Right cardiac atrium (tissue), 5 donors: ENCODE measurements around the gene DEPP1. TPM values are rescaled to one million over a fixed set of nuclear protein-coding genes. Genes with fewer than 3 reads are reported as not detected.

Experiments used
- ATAC-seq, 2 donors: fragments of 200-7000 bp; cut with Tn5 transposase; one replicate each; pipeline versions ENCODE4 v1.8.0 to v1.9.1; 2020; ENCODE audit warnings: moderate library complexity in 2 of 2, mild to moderate bottlenecking in 1 of 2
- DNase-seq, 3 donors: peaks; one replicate each; pipeline ENCODE4 v3.0.0-alpha.2; 2020
- H3K27ac ChIP-seq: one replicate; pipeline ENCODE4 v1.5.1; 2013; ENCODE audit warnings: mild to moderate bottlenecking, low read length, control low read depth, moderate library complexity
- H3K27me3 ChIP-seq: one replicate; pipeline ENCODE4 v1.6.1; 2013; ENCODE audit not compliant: control insufficient read depth, insufficient read depth
- H3K4me1 ChIP-seq: one replicate; pipeline ENCODE4 v1.6.1; 2013; ENCODE audit warnings: low read length; ENCODE audit not compliant: control insufficient read depth, insufficient read depth
- H3K4me3 ChIP-seq: one replicate; pipeline ENCODE4 v1.5.1; 2013; ENCODE audit warnings: low read length, control low read depth
- H3K9me3 ChIP-seq: one replicate; pipeline ENCODE4 v1.6.1; 2013; ENCODE audit warnings: low read length; ENCODE audit not compliant: control insufficient read depth
- WGBS: extraction: QIAGEN DNeasy Blood & Tissue Kit; methylation state at CpG from one replicate; pipeline ENCODE4 v1.1.7; 2013; 5-methylcytosine and 5-hydroxymethylcytosine counted together
- intact Hi-C, 4 donors: fragments of 100-400 bp; cut with DNase I; formaldehyde crosslinking; loops; one replicate each; pipeline versions ENCODE4 v1.11.0 to v1.14.0; 2022 to 2023
- polyA plus RNA-seq: library from polyadenylated mRNA; stranded (reverse); fragments of 200-250 nt; gene quantifications from one replicate; pipeline ENCODE4 v1.2.3, GENCODE V29; 2013
- total RNA-seq, 4 donors: library from RNA; stranded (reverse); fragmentation: NEBNext Ultra II Directional; extraction: Animal tissue kit (Norgen Biotek cat#: 25700); gene quantifications; one replicate each; pipeline ENCODE4 v1.2.1, GENCODE V29; 2021
- donor health status: healthy with polysubstance abuse.
- donor health status: DM: no; HTN: yes; CAD: no.
- donor health status: DM: no; HTN: no; CAD: no.
- donor health status: DM: no; HTN: yes; CAD: no; lungs with severe emphysema.
- donor health status: DM: yes; HTN: yes; CAD: no.

DEPP1 gene
- total and polyA plus RNA-seq, 5 donors = 18.8 to 43.8 (median 28.0) TPM

GRCh38 chr10:44935201-44935965, 43.2 kb downstream of the DEPP1 start:
- peaks cover 15% of the 10 kb centered on the region for H3K4me1 ChIP-seq
- intact Hi-C loops = no loop called here

GRCh38 chr10:44934416-44935200, 44.0 kb downstream of the DEPP1 start:
- H3K4me1 ChIP-seq = peaks cover 15% of the 10 kb centered on the region
- ATAC-seq (no peak), DNase-seq (peak in 1 of 3 donors; percentile 47)

More at GRCh38 chr10:44935201-44935965, 43.2 kb downstream of the DEPP1 start:
- H3K4me3 ChIP-seq = no peak overlapping the region
- no peaks in the 10 kb centered on the region for H3K27me3 ChIP-seq
- DNase-seq = peak; percentile 84 to 91 (median 90)
- ATAC-seq = peak; percentile 83 to 86
- peak overlapping the region; percentile 6 for H3K27ac ChIP-seq
- WGBS = 54% methylated on average over 9 of the region's 9 CpGs
- no peaks in the 10 kb centered on the region for H3K9me3 ChIP-seq

GRCh38 chr10:44933451-44934321, 44.9 kb downstream of the DEPP1 start:
- WGBS = 80% methylated on average over 9 of the region's 9 CpGs
- ATAC-seq (no peak), DNase-seq (no peak)
- peaks cover 15% of the 10 kb centered on the region for H3K4me1 ChIP-seq
- intact Hi-C loops = loop anchor here (2.0 to 5.0 kb wide), 2 partner anchors 41 to 44 kb away; partner anchors contain the start of gene DEPP1 (in 1 of the 4)
- H3K27ac ChIP-seq = no peak overlapping the region
- no peaks in the 10 kb centered on the region for H3K27me3 ChIP-seq
- no peaks in the 10 kb centered on the region for H3K9me3 ChIP-seq
- no peak overlapping the region for H3K4me3 ChIP-seq

More at GRCh38 chr10:44934416-44935200, 44.0 kb downstream of the DEPP1 start:
- H3K4me3 ChIP-seq = no peak overlapping the region
- no peaks in the 10 kb centered on the region for H3K27me3 ChIP-seq
- intact Hi-C loops = loop anchor here in 1 of 4 donors (5.0 kb wide), 1 partner anchor 43 kb away; the partner anchor contains the start of gene DEPP1
- H3K9me3 ChIP-seq = no peaks in the 10 kb centered on the region
- WGBS = 66% methylated on average over 18 of the region's 18 CpGs
- H3K27ac ChIP-seq = peak overlapping the region; percentile 6

- WGBS = 43% methylated on average over 10 of the region's 10 CpGs
- Histone ChIP-seq H3K4me1 (peaks cover 15% of the 10 kb centered on the region), H3K4me3 (no peak overlapping the region), H3K9me3 (no peaks in the 10 kb centered on the region), H3K27ac (peak overlapping the region; percentile 10), H3K27me3 (no peaks in the 10 kb centered on the region)
- intact Hi-C loops = loop anchor here (2.0 to 5.0 kb wide), 2 partner anchors 42 to 45 kb away; partner anchors contain the start of gene DEPP1 (in 1 of the 4)
- ATAC-seq = peak; percentile 87 to 89
- peak; percentile 92 to 99 (median 97) for DNase-seq
Measured at GRCh38 chr10:44932517-44933450, 45.8 kb downstream of the DEPP1 start.

GRCh38 chr10:44931621-44932516, 46.7 kb downstream of the DEPP1 start:
- intact Hi-C loops = loop anchor here (2.0 to 5.0 kb wide), 2 partner anchors 43 to 45 kb away; partner anchors contain the start of gene DEPP1 (in 1 of the 4)
- DNase-seq = no peak

GRCh38 chr10:44930904-44931620, 47.5 kb downstream of the DEPP1 start:
- peaks cover 15% of the 10 kb centered on the region for H3K4me1 ChIP-seq
- WGBS = 82% methylated on average over 4 of the region's 4 CpGs
- DNase-seq (no peak), ATAC-seq (no peak)
- H3K27ac ChIP-seq = no peak overlapping the region
- H3K4me3 ChIP-seq = no peak overlapping the region
- H3K27me3 ChIP-seq = no peaks in the 10 kb centered on the region
- no peaks in the 10 kb centered on the region for H3K9me3 ChIP-seq
- intact Hi-C loops = loop anchor here in 1 of 4 donors (5.0 kb wide), 1 partner anchor 46 kb away; the partner anchor contains the start of gene DEPP1

More at GRCh38 chr10:44931621-44932516, 46.7 kb downstream of the DEPP1 start:
- no peaks in the 10 kb centered on the region for H3K9me3 ChIP-seq
- peaks cover 15% of the 10 kb centered on the region for H3K4me1 ChIP-seq
- H3K27me3 ChIP-seq = no peaks in the 10 kb centered on the region
- 89% methylated on average over 10 of the region's 10 CpGs for WGBS
- H3K4me3 ChIP-seq = no peak overlapping the region
- no peak for ATAC-seq
- H3K27ac ChIP-seq = no peak overlapping the region

- Histone ChIP-seq H3K4me1 (peaks cover 9% of the 10 kb centered on the region), H3K4me3 (no peak overlapping the region), H3K27me3 (no peaks in the 10 kb centered on the region), H3K27ac (no peak overlapping the region), H3K9me3 (no peaks in the 10 kb centered on the region)
- DNase-seq = no peak
- intact Hi-C loops = loop anchor here in 1 of 4 donors (5.0 kb wide), 1 partner anchor 48 kb away; the partner anchor contains the start of gene DEPP1
- ATAC-seq = no peak
- 81% methylated on average over 8 of the region's 8 CpGs for WGBS
Measured at GRCh38 chr10:44929356-44930255, 49.0 kb downstream of the DEPP1 start.

- DNase-seq = no peak
- intact Hi-C loops = no loop called here
- Histone ChIP-seq H3K4me1 (peaks cover under 1% of the 10 kb centered on the region), H3K27ac (no peak overlapping the region), H3K4me3 (no peak overlapping the region), H3K27me3 (no peaks in the 10 kb centered on the region), H3K9me3 (no peaks in the 10 kb centered on the region)
- ATAC-seq = no peak
Measured at GRCh38 chr10:44928462-44928861, 50.1 kb downstream of the DEPP1 start.
